SK-N-MC (cell line): ENCODE data around the gene FCHSD2.
"Not testable (repeated sequence)": the region's sequence is repeated elsewhere in the genome, so short reads cannot be mapped to it uniquely, and the experiment has no call there.

ENCODE experiments used
- EZH2 ChIP-seq: fragments of 200-600 bp; sonication (generic); IDR thresholded peaks from one replicate; pipeline ENCODE4 v1.6.1; 2017; ENCODE audit warnings: antibody characterized with exemption
- FOXP2 ChIP-seq: optimal IDR thresholded peaks from 2 replicates; pipeline ENCODE3; 2011; ENCODE audit warnings: mild to moderate bottlenecking, moderate library complexity; ENCODE audit not compliant: insufficient read depth; ENCODE audit errors: extremely low read length, control extremely low read depth
- POLR2AphosphoS5 ChIP-seq: IDR thresholded peaks from 2 replicates; pipeline ENCODE4 v1.6.1; 2012; ENCODE audit warnings: mild to moderate bottlenecking, low read depth, low read length, borderline replicate concordance

DNA sequence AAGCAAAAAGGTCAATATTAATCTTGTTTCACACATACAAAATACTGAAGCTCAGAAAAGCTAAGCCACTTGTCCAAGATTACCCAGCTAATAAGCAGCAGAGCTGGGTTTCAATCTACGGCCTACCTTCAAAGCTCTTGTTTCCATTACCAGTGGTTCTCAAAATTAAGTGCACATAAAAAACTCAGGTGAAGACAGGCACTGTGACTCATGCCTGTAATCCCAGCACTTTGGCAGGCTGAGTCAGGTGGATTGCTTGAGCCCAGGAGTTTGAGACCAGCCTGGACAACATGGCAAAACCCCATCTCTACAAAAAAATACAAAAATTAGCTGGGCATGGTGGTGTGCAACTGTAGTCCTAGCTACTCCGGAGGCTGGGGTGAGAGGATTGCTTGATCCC is 9.8 kb downstream of the FCHSD2 start:
- TF ChIP-seq EZH2, POLR2AphosphoS5, FOXP2: not testable (repeated sequence)
